Measurements from ENCODE around the gene NEBL. TPM values are rescaled to one million over a fixed set of nuclear protein-coding genes. Genes with fewer than 3 reads are reported as not detected.

NEBL gene
- total RNA-seq, 1 experiment from 2014 or later, result 11.5 TPM

DNA sequence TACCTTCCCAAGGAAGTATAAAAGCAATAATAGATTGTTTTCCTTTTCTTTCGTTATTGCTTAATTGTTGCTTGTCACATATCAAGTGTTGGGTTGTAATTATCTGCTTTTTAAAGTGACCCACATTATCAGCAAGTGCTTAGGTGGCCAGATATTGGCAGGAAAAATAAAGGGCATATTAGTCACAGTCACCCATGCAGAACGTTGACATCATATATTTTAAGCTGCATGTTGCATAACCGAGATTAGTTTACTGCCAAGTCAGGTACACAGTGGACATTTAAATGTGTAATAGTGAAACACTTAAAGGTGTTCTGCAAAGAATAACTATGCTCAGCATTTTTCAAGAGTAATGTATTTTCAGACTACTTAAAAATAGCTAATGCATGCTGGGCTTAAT is 11.4 kb downstream of the NEBL start:
- ChIA-PET POLR2A (ENCODE audit: low non-redundant PET) (interaction anchor here (0.6 kb wide), 1 partner anchor 15 kb away, joined by 6 read pairs; no protein-coding TSS in a partner anchor), CTCF (interaction anchor here (0.6 kb wide), 1 partner anchor 189 kb away, joined by 3 read pairs; no protein-coding TSS in a partner anchor)
- H3K36me3 ChIP-seq (ENCODE audit: insufficient read depth, low read length, poor library complexity, severe bottlenecking), result no peaks in the 10 kb centered on the region
- no peaks in the 10 kb centered on the region for H3K27me3 ChIP-seq (replicated peaks; ENCODE audit: insufficient read depth, low read depth, low read length, poor library complexity)
- H3K4me3 ChIP-seq (ENCODE audit: low read depth, low read length, poor library complexity, severe bottlenecking), result no peak overlapping the region
- intact Hi-C loops (cut with micrococcal nuclease; ENCODE audit: unreplicated experiment), result no loop called here
- peaks cover 15% of the 10 kb centered on the region for H3K4me1 ChIP-seq (ENCODE audit: insufficient read depth, low read length, poor library complexity, severe bottlenecking)
- peak; percentile 16 for DNase-seq (ENCODE audit: low spot score)
- H3K27ac ChIP-seq (ENCODE audit: low read depth, low read length, poor library complexity, severe bottlenecking), result no peak overlapping the region
- BruUV-seq (replicated peaks), result no TSS peak
- no peak for TF ChIP-seq EZH2 (IDR thresholded peaks at IDR 0.05; ENCODE audit: borderline replicate concordance, low read depth, low read length, poor library complexity, severe bottlenecking)
- no peak for TF ChIP-seq CTCF (conservative IDR thresholded peaks at IDR 0.05; ENCODE audit: low read depth, low read length)
- H3K9me3 ChIP-seq (ENCODE audit: low read depth, low read length, poor library complexity, severe bottlenecking), result no peaks in the 10 kb centered on the region

GRCh38 chr10:20883552-20883951 is 13.6 kb downstream of the NEBL start:
- no peaks in the 10 kb centered on the region for H3K9me3 ChIP-seq (ENCODE audit: low read depth, low read length, poor library complexity, severe bottlenecking)
- intact Hi-C loops (cut with micrococcal nuclease; ENCODE audit: unreplicated experiment), result no loop called here
- CTCF ChIA-PET, result no interaction called here

DNA sequence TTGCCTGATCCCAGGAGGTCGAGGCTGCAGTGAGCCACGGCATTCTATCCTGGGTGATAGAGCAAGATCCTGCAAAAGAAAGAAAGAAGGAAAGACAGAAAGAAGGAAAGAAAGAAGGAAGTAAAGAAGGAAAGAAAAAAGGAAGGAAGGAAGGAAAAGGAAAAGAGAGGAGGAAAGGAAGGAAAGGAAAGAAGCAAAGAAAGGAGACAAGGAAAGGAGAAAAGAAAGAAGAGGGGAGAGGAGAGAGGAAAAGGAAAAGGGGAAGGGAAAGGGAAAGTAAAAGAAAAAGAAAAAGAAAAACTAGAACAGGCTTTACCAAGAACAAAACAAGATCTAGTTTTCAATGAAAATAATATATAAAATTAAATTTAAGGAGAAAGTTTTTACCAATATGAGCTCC is 15.0 kb downstream of the NEBL start:
- POLR2A ChIA-PET (ENCODE audit: low non-redundant PET), result no interaction called here
- H3K4me1 ChIP-seq (ENCODE audit: insufficient read depth, low read length, poor library complexity, severe bottlenecking), result no peaks in the 10 kb centered on the region
- H3K27me3 ChIP-seq (replicated peaks; ENCODE audit: insufficient read depth, low read depth, low read length, poor library complexity), result no peaks in the 10 kb centered on the region
- no peak overlapping the region for H3K27ac ChIP-seq (ENCODE audit: low read depth, low read length, poor library complexity, severe bottlenecking)
- BruUV-seq (replicated peaks), result no TSS peak
- no peak for TF ChIP-seq CTCF (conservative IDR thresholded peaks at IDR 0.05; ENCODE audit: low read depth, low read length)
- no peak for TF ChIP-seq EZH2 (IDR thresholded peaks at IDR 0.05; ENCODE audit: borderline replicate concordance, low read depth, low read length, poor library complexity, severe bottlenecking)
- H3K36me3 ChIP-seq (ENCODE audit: insufficient read depth, low read length, poor library complexity, severe bottlenecking), result no peaks in the 10 kb centered on the region
- CTCF ChIA-PET, result no interaction called here
- intact Hi-C loops (cut with micrococcal nuclease; ENCODE audit: unreplicated experiment), result no loop called here
- no peak for DNase-seq (ENCODE audit: low spot score)
- H3K9me3 ChIP-seq (ENCODE audit: low read depth, low read length, poor library complexity, severe bottlenecking), result no peaks in the 10 kb centered on the region
- no peak overlapping the region for H3K4me3 ChIP-seq (ENCODE audit: low read depth, low read length, poor library complexity, severe bottlenecking)

More at GRCh38 chr10:20883552-20883951, 13.6 kb downstream of the NEBL start:
- Histone ChIP-seq H3K36me3 (ENCODE audit: insufficient read depth, low read length, poor library complexity, severe bottlenecking) (no peaks in the 10 kb centered on the region), H3K4me1 (ENCODE audit: insufficient read depth, low read length, poor library complexity, severe bottlenecking) (peaks cover 6% of the 10 kb centered on the region), H3K27me3 (replicated peaks; ENCODE audit: insufficient read depth, low read depth, low read length, poor library complexity) (no peaks in the 10 kb centered on the region), H3K27ac (ENCODE audit: low read depth, low read length, poor library complexity, severe bottlenecking) (no peak overlapping the region), H3K4me3 (ENCODE audit: low read depth, low read length, poor library complexity, severe bottlenecking) (no peak overlapping the region)
- no TSS peak for BruUV-seq (replicated peaks)
- DNase-seq (ENCODE audit: low spot score), result no peak
- TF ChIP-seq CTCF (conservative IDR thresholded peaks at IDR 0.05; ENCODE audit: low read depth, low read length), result no peak
- TF ChIP-seq EZH2 (IDR thresholded peaks at IDR 0.05; ENCODE audit: borderline replicate concordance, low read depth, low read length, poor library complexity, severe bottlenecking), result no peak
- POLR2A ChIA-PET (ENCODE audit: low non-redundant PET), result no interaction called here

Data from A673 (cell line).